HG03432 (cell line): ENCODE measurements around the gene LCT.
A peak's percentile ranks its signal among the peaks of the same experiment; 100 is the strongest.
"Not testable (repeated sequence)": the region's sequence is repeated elsewhere in the genome, so short reads cannot be mapped to it uniquely, and the experiment has no call there.

Experiments used
- ATAC-seq: cut with Tn5 transposase; IDR thresholded peaks from one replicate; pipeline ENCODE4 v1.9.1; 2021; ENCODE audit warnings: mild to moderate bottlenecking, moderate library complexity; ENCODE audit not compliant: unreplicated experiment

The LCT gene

DNA sequence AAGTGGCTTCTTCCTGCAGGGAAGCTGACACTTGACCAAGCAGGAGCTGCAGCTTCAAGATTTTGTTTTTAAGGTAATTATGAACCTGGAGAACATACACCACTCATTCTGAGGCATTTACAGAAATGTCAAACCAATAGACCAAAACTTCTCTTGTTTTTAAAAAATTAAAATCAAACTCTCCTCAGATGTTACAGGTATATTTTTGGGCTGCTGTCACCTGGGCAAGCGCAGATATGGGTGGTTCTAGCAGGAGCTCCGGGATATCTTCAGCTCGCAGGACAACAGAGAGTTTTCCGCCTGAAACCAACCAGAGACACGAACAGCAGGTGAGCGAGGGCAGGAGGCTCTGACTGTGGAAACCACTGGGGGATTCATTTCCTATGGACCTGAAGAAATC is 4.1 kb downstream of the LCT start:
- no peak for ATAC-seq

DNA sequence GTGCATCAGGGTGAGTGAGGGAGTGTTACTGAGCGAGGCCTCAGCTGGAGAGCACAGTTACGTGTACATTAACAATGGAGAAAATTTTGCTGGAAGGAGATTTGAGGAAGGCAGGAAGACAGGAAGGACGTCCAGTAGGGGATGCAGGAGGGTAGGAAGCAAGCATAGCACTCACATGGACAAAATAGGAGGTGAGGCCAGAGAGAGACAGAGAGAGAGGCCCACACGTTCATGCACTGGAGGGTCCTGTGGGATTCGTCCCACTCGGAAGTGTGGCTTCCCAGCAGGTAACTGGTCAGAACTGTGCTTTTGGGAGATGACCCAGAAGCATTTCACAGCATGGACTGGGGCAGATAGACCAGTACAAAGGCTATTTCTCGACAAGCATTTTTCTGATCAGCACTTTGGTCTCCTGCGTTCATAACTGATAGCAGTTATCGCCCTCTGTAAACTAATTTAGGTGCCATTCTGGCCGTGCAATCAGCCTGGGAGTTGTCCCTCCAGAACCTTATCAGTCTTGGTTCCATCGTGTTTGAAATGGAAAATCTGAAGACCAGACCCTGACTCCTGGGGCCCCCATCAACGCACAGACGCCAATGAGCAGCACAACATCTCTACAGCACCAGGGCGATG is 5.7 kb downstream of the LCT start:
- no peak for ATAC-seq

DNA sequence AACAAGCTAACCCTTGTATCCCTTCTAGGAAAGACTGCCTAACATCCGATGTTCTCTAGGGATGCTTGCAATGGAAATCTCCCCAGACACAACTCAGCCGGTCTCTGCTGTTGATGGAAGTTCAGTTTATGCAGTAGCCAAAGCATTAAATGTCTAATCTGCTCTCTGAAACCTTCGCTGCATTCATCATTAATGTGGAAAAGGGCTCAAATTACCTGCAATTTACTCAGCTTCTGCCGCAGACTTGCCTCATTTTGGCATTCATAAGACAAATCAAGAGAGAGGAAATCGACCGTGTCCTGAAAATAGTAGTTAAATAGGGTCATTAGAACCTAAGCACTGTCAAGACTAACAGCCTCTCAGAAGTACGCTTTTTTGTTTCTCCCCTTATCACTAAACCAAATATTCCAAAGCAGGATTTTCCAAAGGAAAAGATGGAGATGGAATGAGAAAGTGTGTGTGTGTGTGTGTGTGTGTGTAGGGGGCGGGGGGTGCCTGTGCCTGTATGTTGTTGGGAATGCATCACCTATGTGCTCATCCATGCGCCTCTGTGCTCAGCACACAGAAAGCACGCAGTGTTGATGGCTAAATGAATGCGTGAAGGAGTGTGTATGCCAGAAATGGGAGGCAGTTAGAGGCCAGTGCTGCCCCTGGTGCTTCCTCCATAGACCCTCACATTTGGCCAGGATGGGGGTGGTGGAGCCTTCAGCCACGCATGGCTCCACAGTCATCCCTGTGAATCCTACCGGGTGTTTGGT is 7.4 kb downstream of the LCT start:
- no peak for ATAC-seq

DNA sequence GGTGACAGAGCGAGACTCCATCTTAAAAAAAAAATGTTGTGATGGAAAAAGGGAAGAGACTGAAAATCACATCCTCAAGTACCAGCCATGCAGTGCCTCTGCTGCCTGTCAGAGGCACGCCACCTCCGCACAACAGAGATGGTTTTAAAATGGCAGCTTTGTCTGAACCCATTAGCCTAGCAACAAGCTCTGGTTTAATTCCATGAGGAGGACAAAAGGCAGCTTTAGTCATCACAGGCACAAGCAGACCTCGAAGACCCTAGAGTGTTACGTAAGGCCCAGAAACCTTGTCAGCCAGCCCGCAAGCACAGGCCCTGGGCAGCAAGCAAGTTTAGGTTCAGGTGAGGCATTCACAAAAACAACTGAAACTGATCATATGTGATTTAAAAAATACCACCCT is 10.4 kb downstream of the LCT start:
- ATAC-seq = no peak

DNA sequence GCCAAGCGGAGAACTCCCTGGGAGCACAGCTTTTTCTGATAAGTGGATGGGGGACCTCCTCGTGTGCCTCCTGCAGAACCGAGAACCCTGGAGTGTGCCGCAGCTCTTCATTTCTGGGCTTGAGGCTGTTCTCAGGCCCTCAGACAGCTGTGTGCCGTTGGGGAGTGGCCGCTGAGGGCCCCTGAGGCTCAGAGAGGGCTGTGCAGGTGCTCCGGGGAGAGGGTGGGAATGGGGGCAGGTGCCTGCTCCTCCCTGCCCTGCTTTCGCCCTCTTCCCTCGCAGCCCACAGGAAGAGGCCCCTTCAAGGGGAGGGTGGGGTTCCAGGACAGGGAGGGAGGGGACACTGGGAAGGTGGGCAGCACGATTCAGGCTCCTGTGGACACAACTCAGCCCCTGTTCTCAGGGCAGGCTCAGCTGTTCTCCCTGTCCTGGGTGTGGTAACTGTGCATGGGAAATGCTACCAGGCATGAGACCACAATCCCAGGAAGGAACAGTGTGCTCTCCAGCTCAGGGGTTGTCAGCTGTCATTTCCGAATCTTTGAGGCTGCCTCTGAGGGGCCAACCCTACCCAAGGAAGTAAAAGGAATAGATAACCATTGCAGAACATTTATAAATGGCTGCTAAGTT is 11.3 kb downstream of the LCT start:
- ATAC-seq = no peak

DNA sequence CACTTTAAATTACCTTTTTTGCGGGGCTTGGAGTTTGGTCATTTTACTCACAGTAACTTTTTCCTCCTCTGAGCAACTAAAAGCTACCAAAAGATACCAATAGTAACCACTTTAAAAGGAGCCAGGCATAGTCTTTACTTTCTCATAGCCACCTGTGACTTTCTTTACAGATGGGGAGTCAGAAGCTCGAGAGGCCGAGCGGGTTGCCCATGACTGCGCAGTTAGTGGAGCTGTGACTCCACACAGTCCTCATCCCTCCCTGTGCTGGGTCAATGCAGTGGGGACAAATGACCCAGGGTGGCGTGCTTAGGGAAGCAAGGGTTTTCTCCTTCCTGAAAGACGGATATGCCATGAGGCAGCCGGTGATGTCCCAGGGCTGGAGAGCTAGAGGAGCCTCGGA is 11.9 kb downstream of the LCT start:
- no peak for ATAC-seq

DNA sequence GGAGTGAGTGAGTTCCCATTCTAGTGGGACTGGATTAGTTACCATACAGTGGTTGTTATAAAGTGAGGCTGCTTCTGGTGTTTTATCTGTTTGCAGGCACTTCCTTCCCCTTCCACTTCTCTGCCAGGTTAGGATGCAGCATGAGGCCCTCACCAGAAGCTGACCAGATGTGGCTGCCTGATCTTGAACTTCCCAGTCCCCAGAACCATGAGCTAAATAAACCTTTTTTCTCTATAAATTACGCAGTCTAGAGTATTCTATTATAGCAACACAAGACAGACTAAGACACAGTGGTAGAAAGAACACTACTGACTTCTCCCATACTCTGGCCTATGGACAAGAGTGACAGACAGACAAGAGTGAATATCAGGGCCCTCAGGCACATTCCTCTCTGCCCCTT is 14.1 kb downstream of the LCT start:
- ATAC-seq = no peak

DNA sequence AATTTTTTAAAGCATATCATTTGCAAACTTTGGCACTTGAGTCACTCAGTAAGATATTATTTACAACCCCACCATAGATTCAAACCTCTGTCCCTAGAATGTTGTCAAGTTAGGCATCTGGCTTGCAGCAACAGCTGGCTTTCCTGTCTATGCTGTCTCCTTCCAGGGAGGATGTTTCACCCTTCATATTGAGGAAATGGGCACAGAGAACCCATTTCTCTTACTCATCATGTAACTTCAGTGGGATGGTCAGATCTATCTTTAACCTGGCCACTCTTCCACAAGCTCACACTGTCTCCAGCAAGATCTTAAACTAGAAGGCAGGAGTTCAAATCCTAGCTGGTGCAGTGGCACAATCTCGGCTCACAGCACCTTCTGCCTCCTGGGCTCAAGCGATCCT is 15.8 kb downstream of the LCT start:
- ATAC-seq = no peak

DNA sequence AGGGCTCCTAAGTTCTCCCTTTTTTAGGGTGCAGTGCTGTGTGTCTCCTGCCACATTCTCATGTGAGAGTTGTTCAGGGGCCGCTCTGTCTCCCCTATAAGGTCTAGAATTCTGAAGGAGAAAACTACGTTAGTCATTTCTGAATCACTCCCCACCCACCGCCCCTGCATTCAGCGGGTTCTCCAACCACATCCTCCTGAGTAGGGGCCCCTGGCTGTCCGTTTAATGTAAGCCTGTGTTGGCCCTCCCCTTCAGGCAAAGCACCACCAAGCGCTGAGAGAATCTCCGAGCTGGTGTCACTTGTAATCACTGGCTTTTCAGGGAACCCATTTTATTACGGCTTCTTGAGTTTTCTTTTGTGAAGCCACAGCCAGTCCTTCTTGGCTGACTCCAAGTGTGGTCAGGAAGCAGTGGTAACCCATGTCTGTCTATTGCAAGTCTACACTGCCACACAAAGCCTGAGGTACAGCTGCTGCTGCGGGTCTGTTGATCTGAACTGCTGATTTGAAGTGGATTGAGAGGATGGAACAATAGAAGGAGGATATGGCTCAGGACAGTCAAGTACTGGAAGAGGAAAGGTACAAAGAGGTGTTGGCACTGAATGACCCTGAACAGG is 16.9 kb downstream of the LCT start:
- ATAC-seq = peak; percentile 92

DNA sequence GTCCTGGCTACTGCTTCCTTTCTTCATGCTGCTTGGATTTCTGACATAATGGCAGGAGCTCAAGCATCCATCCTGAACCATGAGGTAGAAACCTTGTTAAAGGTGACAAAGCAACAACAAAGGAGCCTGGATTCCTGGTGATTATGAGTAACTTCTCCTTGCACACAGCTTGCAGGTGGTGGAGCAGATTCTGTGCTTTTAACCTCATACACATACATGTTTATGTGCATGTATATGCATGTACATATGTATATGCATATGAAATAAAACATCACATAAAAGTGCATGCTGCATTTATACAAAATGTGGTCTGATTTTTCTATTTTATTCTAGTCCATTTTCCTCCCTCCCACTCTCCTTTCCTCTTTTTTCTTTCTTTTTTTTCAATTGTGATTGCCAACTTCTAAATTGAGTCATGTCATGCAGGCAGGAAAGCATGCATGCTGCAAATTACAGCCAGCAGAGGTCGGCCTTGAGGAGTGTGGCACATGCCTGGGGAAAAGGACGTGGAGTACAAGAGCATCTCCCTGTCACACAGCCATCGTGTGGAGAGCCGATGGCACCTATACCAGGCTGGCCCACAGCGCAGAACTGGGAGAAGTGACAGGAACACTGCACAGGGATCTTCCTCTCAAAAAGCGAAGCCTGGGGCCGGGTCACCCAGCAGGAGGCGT is 17.9 kb downstream of the LCT start:
- peak; percentile 28 for ATAC-seq

DNA sequence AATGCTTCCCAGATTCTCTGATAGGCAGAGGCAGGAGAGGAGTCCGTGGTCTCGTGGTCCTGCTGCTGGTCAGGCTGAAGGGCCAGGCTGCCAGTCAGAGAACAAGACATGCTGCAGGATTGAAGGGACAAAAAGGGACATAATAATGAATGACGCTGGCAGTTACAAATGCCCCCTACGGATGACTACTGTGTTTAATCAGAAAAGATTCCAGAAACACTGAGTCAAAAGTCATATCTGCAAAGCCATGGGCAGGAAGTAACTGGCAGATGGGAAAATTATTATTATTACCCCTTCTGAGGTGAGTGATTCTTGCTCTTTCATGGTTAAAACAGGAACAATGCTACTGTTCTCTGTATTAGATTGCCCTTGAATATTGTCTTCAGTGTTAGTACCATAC is 19.0 kb downstream of the LCT start:
- no peak for ATAC-seq

DNA sequence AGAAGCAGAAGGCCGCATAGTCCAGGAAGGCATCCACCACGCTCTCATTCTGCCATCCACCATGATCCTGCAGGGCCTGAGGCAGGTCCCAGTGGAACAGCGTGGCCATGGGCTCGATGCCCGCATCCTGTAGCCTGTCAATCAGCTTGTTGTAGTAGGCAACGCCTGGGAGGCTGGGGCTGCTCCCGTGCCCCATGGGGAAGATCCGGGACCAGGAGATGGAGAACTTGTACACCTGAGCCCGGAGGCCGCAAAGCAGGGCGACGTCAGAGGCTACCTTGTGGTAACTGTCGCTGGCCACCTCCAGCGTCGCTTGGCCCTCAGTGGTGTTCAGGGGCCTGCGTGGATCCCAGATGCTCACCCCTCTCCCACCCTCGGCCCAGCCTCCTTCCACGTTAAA is 19.5 kb downstream of the LCT start:
- no peak for ATAC-seq

DNA sequence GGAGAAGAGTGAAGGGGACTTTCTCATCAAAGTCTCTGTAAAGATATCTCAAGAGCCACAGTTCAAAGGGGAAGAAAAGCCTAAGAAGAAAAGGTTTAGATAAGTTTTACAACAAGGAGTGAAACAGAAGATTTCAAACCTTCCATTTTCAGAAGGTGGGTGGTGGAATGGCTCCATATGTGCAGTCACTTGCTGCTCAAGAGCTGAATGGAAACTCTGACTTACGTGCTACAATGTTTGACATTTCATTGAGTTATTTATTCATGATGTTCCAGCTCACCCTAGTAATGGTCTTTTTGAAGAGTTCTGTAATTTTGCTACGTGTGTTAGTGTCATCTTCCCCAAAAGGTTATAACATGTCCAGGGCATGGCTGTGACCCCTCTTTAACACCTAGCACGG is 21.7 kb downstream of the LCT start:
- no peak for ATAC-seq

DNA sequence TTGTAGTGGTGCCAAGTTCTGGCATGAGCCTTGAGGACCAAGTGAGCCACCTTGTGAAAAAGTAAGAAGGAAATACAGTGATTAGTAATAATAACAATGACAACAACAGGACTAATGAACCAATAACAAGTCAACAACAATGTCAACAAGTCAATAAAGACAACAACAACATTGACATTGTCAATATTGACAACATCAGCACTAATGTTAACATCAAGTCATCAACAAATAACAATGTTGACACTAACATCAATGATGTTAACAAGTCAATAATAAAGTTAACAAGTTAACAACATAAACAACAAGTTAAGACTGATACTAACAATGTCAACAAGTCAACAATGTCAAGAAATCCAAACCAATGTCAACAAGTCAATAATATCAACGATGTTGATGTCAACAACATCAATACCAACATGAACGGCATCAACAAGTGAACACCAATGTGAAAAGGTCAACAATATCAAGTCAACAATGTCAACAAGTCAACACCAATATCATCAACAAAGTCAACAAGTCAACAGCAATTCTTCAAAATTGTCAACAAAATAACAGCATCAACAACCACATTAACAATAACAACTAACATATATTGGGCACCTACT is 24.0 kb downstream of the LCT start:
- no peak for ATAC-seq

DNA sequence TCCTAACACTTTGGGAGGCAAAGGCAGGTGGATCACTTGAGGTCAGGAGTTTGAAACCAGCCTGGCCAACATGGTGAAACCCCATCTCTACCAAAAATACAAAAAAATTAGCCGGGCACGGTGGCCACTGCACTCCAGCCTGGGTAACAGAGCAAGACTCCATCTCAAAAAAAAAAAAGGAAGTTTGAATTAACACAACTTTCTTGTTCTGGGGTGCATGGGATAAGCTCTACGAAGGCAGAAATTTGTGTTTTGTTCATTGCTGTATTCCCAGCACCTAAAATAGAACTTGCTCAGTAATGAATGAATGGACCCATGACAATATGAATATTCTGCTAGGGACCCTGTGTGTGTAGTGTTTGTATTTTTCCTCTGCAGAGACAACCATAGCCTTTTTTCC is 29.1 kb downstream of the LCT start:
- not testable (repeated sequence) for ATAC-seq

DNA sequence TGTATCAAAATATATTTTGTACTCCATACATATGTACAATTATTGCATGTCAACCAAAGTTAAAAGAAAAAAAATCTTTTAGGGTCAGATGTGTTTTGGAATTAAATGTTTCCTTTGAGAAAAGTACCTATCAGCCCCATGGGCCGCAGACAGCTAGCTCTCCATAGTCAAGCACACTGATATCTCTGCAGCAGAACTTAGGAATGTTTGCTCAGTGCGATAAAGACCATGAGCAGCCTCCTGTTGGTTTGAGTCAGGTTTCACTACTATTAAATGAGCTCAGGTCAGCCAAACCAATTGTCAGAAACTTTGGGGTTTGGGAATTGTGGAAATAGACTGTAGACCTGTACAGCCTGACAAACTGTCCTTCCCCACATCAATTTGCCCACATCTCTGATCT is 33.7 kb downstream of the LCT start:
- ATAC-seq = no peak

DNA sequence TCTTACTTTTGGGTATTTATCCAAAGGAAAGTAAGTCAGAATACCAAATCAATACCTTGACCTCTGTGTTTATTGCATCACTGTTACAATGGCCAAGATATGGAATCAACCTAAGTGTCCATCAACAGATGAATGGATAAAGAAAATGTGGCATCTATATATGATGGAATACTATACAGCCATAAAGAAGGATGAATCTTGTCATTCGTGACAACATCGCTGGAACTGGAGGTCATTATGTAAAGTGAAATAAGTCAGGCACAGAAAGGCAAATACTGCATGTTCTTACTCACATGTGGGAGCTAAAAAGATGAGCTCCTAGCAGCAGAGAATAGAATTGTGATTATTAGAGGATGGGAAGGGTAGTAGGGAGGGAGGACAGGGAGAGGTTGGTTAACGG is 34.6 kb downstream of the LCT start:
- ATAC-seq = no peak

DNA sequence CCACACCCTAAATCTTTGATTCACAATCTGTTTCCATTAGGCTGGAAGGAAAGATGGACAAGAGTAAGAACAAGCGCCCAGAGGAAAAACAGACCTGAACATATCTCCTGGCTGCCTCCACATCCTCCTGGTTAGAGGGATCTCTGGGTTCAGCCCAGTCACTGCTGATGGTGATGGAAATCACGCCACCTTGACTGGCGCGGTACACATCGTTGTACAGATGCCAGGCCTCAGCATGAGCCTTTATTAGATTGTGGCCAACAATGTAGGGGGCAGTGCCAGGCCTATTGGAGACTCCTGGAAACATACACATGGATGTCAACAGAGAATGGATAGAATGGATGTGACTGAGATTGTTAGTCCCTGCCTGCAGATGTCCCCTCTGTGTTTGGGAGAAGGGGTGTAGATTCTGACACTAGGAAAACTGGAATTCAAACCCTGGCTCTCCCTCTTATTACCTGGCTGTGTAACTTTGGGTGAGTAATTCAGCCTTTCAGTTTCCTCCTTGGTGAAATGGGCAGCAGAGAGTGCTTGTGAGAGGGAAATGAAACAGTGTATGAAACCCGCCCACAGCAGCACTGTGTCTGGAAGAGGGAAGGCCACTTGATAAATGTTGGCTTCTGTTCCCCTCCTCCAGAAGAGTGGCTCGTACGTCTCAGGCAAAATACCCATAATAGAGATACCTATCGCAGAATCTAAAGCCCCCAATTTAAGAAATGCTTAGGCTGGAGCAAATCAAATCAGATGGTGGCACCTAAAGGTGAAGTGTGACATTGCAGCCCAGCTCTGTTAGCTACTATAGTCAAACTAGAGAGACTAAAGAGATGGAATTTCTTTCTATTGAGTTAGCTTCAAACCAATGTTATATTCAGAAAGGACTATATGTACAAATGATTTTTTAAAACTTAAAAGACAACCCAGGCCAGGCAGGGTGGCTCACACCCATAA is 36.2 kb downstream of the LCT start:
- no peak for ATAC-seq

DNA sequence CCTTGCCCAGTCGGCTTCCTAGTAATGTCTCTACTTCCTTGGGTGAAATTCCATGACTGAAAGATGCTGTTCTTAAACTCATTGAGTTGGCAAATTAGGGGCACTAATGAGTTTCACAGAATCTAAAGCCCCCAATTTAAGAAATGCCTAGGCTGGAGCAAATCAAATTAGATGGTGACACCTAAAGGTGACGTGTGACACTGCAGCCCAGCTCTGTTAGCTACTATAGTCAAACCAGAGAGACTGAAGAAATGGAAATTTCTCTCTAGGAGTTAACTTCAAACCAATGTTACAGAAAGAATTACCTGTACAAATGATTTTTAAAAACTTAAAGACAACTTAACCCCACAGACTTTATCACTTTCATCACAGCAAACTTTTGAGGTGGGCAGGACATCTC is 37.2 kb downstream of the LCT start:
- no peak for ATAC-seq

DNA sequence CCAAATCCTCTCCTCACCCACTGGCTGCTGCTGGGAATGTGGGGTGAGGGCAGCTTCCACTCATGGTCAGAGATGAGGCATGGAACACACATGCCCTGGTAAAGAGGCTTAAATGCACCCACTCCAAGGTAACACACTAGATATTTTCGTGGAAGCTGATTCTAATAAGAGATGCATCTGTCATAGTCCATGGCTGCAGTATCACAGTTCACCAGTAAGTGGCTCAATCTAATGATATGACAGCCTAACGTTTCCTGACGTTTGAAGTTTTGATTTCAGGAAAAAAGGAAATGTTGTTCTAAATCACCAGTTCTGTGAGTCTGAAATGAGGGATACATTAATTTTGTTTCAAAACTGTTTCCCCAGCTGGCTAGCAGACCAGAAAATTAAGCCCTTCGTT is 38.2 kb downstream of the LCT start:
- no peak for ATAC-seq
